Neutrophil (primary cell): ENCODE results near the gene LRRC30.
"Not testable (repeated sequence)": the region's sequence is repeated elsewhere in the genome, so short reads cannot be mapped to it uniquely, and the experiment has no call there.

Experiments
- H3K27ac ChIP-seq: fragments of 200-600 bp; sonication (generic); 2 replicates; pipeline ENCODE4 v1.5.1; 2016; ENCODE audit warnings: mild to moderate bottlenecking, moderate library complexity
- H3K27me3 ChIP-seq: fragments of 200-600 bp; sonication (generic); 2 replicates; pipeline ENCODE4 v1.6.0; 2016; ENCODE audit warnings: mild to moderate bottlenecking
- H3K36me3 ChIP-seq: fragments of 200-600 bp; sonication (generic); 2 replicates; pipeline ENCODE4 v1.5.1; 2017
- H3K4me1 ChIP-seq, 2 experiments: fragments of 200-600 bp in 1 of 2; sonication (generic) in 1 of 2; 1 replicate in 1 of 2; 2 replicates in 1 of 2; pipeline versions ENCODE4 v1.5.1 to v1.6.1; 2013 to 2016; ENCODE audit warnings: low read depth in 1 of 2, low read length in 1 of 2, mild to moderate bottlenecking in 1 of 2, moderate library complexity in 1 of 2; ENCODE audit not compliant: control insufficient read depth in 1 of 2, insufficient read depth in 1 of 2
- H3K4me3 ChIP-seq, 2 experiments: fragments of 200-600 bp in 1 of 2; sonication (generic) in 1 of 2; 1 replicate in 1 of 2; 2 replicates in 1 of 2; pipeline ENCODE4 v1.5.1; 2013 to 2016; ENCODE audit warnings: low read depth in 1 of 2, low read length in 1 of 2, mild to moderate bottlenecking in 1 of 2, moderate library complexity in 1 of 2
- H3K9me3 ChIP-seq: fragments of 200-600 bp; sonication (generic); 2 replicates; pipeline ENCODE4 v1.5.1; 2016
- CTCF ChIP-seq: fragments of 200-600 bp; sonication (generic); IDR thresholded peaks from 2 replicates; pipeline ENCODE4 v1.5.1; 2016; ENCODE audit warnings: antibody characterized with exemption

LRRC30 gene

GRCh38 chr18:7196421-7196820 is 34.5 kb upstream of the LRRC30 start:
- Histone ChIP-seq H3K9me3 (no peaks in the 10 kb centered on the region), H3K36me3 (no peaks in the 10 kb centered on the region), H3K4me3 (no peak overlapping the region), H3K4me1 (no peaks in the 10 kb centered on the region), H3K27ac (no peak overlapping the region), H3K27me3 (no peaks in the 10 kb centered on the region)
- TF ChIP-seq CTCF = no peak

DNA sequence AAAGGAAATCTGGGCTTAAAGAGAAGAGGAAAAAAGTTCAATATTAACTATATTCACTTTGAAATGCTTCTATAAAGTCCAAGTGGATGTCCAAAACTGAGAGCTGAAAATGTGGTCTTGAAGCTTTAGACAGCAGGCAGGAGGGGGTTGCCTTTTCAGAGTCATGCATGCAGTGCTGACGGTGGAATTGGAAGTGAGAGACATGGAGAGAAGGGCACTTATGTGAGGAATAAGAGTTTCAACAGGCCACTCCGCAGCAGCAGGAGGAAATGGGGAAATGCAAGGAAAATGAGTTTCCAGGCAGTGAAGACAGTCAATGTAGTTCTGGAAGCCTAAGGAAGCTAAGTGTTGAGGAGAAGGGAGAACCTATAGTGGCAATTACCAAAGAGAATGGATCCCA is 33.0 kb upstream of the LRRC30 start:
- no peak for TF ChIP-seq CTCF
- H3K27ac ChIP-seq = no peak overlapping the region
- no peaks in the 10 kb centered on the region for H3K4me1 ChIP-seq
- no peaks in the 10 kb centered on the region for H3K27me3 ChIP-seq
- no peak overlapping the region for H3K4me3 ChIP-seq
- H3K36me3 ChIP-seq = no peaks in the 10 kb centered on the region
- no peaks in the 10 kb centered on the region for H3K9me3 ChIP-seq

DNA sequence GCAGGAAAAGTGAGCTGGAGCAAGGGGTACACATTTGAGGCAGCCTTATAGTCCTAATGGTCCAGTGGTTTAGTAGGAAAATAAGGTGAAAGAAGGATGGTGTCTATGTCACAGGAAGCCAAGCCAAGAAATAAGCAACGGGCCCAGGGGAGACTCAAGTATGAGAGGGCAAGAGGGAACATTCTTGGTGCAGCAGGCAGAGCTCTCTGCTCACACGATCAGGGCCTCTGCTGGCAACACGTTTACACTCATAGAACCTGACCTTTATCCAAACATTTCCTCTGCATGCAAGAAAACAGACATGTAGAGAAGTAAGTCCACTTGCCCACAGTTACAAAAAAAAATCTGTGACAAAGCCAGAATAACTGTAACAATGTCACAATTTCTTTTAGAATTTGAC is 32.6 kb upstream of the LRRC30 start:
- TF ChIP-seq CTCF = no peak
- Histone ChIP-seq H3K4me3 (no peak overlapping the region), H3K27ac (no peak overlapping the region), H3K4me1 (no peaks in the 10 kb centered on the region), H3K27me3 (no peaks in the 10 kb centered on the region), H3K36me3 (no peaks in the 10 kb centered on the region), H3K9me3 (no peaks in the 10 kb centered on the region)

DNA sequence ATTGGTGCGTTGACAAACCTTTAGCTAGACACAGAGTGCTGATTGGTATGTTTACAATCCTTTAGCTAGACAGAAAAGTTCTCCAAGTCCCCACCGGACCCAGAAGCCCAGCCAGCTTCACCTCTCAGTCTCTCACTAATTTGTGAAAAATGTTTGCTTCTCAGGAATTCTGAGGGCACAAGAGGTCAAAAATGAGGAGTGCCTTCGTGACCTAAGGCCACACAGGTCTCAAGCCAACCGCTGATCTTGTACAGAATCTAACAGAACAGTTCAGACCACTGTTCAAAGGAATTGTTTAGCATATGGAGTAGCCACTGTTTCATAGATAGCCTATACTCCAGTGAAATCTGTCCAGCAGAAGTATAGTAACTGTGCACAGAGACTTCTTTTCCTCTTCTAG is 29.8 kb upstream of the LRRC30 start:
- no peaks in the 10 kb centered on the region for H3K36me3 ChIP-seq
- H3K27ac ChIP-seq = no peak overlapping the region
- no peaks in the 10 kb centered on the region for H3K9me3 ChIP-seq
- no peaks in the 10 kb centered on the region for H3K27me3 ChIP-seq
- TF ChIP-seq CTCF = no peak
- no peak overlapping the region for H3K4me3 ChIP-seq
- H3K4me1 ChIP-seq = no peaks in the 10 kb centered on the region

DNA sequence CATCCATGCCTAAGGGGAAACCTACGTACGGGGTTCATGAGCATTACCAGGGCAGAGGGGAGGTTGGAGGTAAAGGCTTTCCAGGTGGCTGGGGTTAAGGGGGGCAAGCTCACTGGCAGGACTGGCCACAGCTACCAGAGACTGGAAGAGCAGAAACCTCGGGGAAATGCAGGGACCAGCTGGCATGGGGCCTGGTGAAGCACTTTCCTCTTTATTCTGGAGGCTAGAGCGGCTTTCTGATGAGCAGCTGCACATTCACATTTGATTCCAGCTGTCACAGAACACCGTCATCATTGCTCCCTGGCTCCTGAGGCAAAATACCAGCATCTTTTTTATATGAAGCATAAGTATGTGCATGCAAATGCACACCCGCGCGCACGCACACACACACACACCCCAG is 28.7 kb upstream of the LRRC30 start:
- Histone ChIP-seq H3K36me3 (no peaks in the 10 kb centered on the region), H3K4me1 (no peaks in the 10 kb centered on the region), H3K4me3 (no peak overlapping the region), H3K9me3 (no peaks in the 10 kb centered on the region), H3K27ac (no peak overlapping the region), H3K27me3 (no peaks in the 10 kb centered on the region)
- no peak for TF ChIP-seq CTCF

DNA sequence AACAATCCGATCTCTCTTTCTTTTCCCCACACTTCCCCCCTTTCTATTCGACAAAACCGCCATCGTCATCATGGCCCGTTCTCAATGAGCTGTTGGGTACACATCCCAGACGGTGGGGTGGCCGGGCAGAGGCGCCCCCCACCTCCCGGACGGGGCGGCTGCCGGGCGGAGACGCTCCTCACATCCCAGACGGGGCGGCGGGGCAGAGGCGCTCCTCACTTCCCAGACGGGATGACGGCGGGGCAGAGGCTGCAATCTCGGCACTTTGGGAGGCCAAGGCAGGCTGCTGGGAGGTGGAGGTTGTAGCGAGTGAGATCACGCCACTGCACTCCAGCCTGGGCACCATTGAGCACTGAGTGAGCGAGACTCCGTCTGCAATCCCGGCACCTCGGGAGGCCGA is 27.3 kb upstream of the LRRC30 start:
- H3K4me3 ChIP-seq, H3K36me3 ChIP-seq, H3K27ac ChIP-seq, H3K9me3 ChIP-seq, H3K27me3 ChIP-seq, H3K4me1 ChIP-seq: not testable (repeated sequence)
